Measurements from ENCODE around the gene AK1. TPM values are rescaled to one million over a fixed set of nuclear protein-coding genes. Genes with fewer than 3 reads are reported as not detected.

The AK1 gene
- total and polyA plus RNA-seq, 2 of the 13 experiments (the other 11 are each of a cell fraction or from before 2014, with no cell fraction given) = 19.1 to 32.8 TPM

GRCh38 chr9:127903557-127904475, 26.3 kb upstream of the AK1 start (continued):
- TF ChIP-seq ZNF639 (CRISPR knock-in tag; conservative IDR thresholded peaks at IDR 0.05) = peak; percentile 54; the same call in 1 of the 2 replicates
- no peak for TF ChIP-seq MAFF (IDR thresholded peaks at IDR 0.05; ENCODE audit: low read depth, low read length)
- TF ChIP-seq, protein P1, sequence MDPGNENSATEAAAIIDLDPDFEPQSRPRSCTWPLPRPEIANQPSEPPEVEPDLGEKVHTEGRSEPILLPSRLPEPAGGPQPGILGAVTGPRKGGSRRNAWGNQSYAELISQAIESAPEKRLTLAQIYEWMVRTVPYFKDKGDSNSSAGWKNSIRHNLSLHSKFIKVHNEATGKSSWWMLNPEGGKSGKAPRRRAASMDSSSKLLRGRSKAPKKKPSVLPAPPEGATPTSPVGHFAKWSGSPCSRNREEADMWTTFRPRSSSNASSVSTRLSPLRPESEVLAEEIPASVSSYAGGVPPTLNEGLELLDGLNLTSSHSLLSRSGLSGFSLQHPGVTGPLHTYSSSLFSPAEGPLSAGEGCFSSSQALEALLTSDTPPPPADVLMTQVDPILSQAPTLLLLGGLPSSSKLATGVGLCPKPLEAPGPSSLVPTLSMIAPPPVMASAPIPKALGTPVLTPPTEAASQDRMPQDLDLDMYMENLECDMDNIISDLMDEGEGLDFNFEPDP (CRISPR knock-in tag; conservative IDR thresholded peaks at IDR 0.05) = 0 out of 2 replicates have a peak, but pooled peaks have one; percentile 72
- TF ChIP-seq CREB1 (IDR thresholded peaks at IDR 0.05) = no peak
- no peak for TF ChIP-seq CREB1 (CRISPR knock-in tag; IDR thresholded peaks at IDR 0.05)
- no peak for TF ChIP-seq SOX6 (IDR thresholded peaks at IDR 0.05)
- TF ChIP-seq SOX6 (CRISPR knock-in tag; IDR thresholded peaks at IDR 0.05) = peak; percentile 74
- TF ChIP-seq, protein P2, sequence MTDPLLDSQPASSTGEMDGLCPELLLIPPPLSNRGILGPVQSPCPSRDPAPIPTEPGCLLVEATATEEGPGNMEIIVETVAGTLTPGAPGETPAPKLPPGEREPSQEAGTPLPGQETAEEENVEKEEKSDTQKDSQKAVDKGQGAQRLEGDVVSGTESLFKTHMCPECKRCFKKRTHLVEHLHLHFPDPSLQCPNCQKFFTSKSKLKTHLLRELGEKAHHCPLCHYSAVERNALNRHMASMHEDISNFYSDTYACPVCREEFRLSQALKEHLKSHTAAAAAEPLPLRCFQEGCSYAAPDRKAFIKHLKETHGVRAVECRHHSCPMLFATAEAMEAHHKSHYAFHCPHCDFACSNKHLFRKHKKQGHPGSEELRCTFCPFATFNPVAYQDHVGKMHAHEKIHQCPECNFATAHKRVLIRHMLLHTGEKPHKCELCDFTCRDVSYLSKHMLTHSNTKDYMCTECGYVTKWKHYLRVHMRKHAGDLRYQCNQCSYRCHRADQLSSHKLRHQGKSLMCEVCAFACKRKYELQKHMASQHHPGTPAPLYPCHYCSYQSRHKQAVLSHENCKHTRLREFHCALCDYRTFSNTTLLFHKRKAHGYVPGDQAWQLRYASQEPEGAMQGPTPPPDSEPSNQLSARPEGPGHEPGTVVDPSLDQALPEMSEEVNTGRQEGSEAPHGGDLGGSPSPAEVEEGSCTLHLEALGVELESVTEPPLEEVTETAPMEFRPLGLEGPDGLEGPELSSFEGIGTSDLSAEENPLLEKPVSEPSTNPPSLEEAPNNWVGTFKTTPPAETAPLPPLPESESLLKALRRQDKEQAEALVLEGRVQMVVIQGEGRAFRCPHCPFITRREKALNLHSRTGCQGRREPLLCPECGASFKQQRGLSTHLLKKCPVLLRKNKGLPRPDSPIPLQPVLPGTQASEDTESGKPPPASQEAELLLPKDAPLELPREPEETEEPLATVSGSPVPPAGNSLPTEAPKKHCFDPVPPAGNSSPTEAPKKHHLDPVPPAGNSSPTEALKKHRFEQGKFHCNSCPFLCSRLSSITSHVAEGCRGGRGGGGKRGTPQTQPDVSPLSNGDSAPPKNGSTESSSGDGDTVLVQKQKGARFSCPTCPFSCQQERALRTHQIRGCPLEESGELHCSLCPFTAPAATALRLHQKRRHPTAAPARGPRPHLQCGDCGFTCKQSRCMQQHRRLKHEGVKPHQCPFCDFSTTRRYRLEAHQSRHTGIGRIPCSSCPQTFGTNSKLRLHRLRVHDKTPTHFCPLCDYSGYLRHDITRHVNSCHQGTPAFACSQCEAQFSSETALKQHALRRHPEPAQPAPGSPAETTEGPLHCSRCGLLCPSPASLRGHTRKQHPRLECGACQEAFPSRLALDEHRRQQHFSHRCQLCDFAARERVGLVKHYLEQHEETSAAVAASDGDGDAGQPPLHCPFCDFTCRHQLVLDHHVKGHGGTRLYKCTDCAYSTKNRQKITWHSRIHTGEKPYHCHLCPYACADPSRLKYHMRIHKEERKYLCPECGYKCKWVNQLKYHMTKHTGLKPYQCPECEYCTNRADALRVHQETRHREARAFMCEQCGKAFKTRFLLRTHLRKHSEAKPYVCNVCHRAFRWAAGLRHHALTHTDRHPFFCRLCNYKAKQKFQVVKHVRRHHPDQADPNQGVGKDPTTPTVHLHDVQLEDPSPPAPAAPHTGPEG (CRISPR knock-in tag; IDR thresholded peaks at IDR 0.05) = no peak
- no peak for TF ChIP-seq PBX3 (CRISPR knock-in tag; IDR thresholded peaks at IDR 0.05; ENCODE audit: borderline replicate concordance)
- TF ChIP-seq CENPT (CRISPR knock-in tag; IDR thresholded peaks at IDR 0.05; ENCODE audit: low read depth) = no peak
- TF ChIP-seq, protein P3, sequence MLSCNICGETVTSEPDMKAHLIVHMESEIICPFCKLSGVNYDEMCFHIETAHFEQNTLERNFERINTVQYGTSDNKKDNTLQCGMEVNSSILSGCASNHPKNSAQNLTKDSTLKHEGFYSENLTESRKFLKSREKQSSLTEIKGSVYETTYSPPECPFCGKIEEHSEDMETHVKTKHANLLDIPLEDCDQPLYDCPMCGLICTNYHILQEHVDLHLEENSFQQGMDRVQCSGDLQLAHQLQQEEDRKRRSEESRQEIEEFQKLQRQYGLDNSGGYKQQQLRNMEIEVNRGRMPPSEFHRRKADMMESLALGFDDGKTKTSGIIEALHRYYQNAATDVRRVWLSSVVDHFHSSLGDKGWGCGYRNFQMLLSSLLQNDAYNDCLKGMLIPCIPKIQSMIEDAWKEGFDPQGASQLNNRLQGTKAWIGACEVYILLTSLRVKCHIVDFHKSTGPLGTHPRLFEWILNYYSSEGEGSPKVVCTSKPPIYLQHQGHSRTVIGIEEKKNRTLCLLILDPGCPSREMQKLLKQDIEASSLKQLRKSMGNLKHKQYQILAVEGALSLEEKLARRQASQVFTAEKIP (CRISPR knock-in tag; IDR thresholded peaks at IDR 0.05; ENCODE audit: borderline replicate concordance) = no peak

Data from HepG2 (cell line).